ENCODE data around the gene PRM1. TPM values are rescaled to one million over a fixed set of nuclear protein-coding genes. Genes with fewer than 3 reads are reported as not detected.
A peak's percentile ranks its signal among the peaks of the same experiment; 100 is the strongest.

PRM1 gene
- total RNA-seq, 2 experiments from 2014 or later = not detected

GRCh38 chr16:11270602-11271162 is 10.4 kb downstream of the PRM1 start:
- peaks cover 5% of the 10 kb centered on the region for H3K27me3 Mint-ChIP-seq
- H3K27ac Mint-ChIP-seq = no peak overlapping the region
- no peak for ATAC-seq (ENCODE audit: low read depth)
- H3K36me3 Mint-ChIP-seq = peaks cover 3% of the 10 kb centered on the region
- no peak for DNase-seq
- H3K4me3 Mint-ChIP-seq = no peak overlapping the region
- H3K9me3 Mint-ChIP-seq = peaks cover 3% of the 10 kb centered on the region
- POLR2A ChIA-PET = interaction anchor here (1.0 to 1.4 kb wide), 2 partner anchors 21 to 90 kb away, joined by 3 to 4 read pairs; no protein-coding TSS in a partner anchor
- H3K4me1 Mint-ChIP-seq = peaks cover under 1% of the 10 kb centered on the region

- Mint-ChIP-seq H3K4me1 (peaks cover 16% of the 10 kb centered on the region), H3K4me3 (no peak within 1 kb of the TSS), H3K27me3 (no peaks in the 10 kb centered on the region), H3K27ac (no peak within 1 kb of the TSS), H3K36me3 (peaks cover 3% of the 10 kb centered on the region), H3K9me3 (peaks cover 3% of the 10 kb centered on the region)
- POLR2A ChIA-PET = interaction anchor here (0.7 to 0.9 kb wide), 2 partner anchors 13 to 77 kb away, joined by 3 to 4 read pairs; partner anchors contain the start of gene SOCS1
- ATAC-seq (ENCODE audit: low read depth) (no peak), DNase-seq (no peak)
These were observed 12.2 kb downstream of the PRM1 start, which contains the start of gene TNP2 for GRCh38 chr16:11268921-11269375. TNP2 (minus strand) TSS chr16:11269325; CDS start chr16:11269262, 63 bp downstream.

GRCh38 chr16:11265124-11265523 is 16.0 kb downstream of the PRM1 start:
- Mint-ChIP-seq H3K27me3 (no peaks in the 10 kb centered on the region), H3K9me3 (peaks cover 3% of the 10 kb centered on the region), H3K4me3 (no peak overlapping the region), H3K36me3 (peaks cover 3% of the 10 kb centered on the region), H3K4me1 (peaks cover 32% of the 10 kb centered on the region), H3K27ac (peak overlapping the region; percentile 94)
- POLR2A ChIA-PET = interaction anchor here (0.9 to 3.6 kb wide), 3 partner anchors 11 to 32 kb away, joined by 3 to 23 read pairs (median 4); partner anchors contain the start of gene SOCS1
- ATAC-seq (ENCODE audit: low read depth) (no peak), DNase-seq (no peak)

GRCh38 chr16:11264155-11264832 is 16.8 kb downstream of the PRM1 start:
- DNase-seq (no peak), ATAC-seq (ENCODE audit: low read depth) (peak; percentile 48)
- Mint-ChIP-seq H3K27ac (peak overlapping the region; percentile 94), H3K4me1 (peaks cover 39% of the 10 kb centered on the region), H3K4me3 (peak overlapping the region; percentile 76), H3K27me3 (no peaks in the 10 kb centered on the region), H3K9me3 (peaks cover 3% of the 10 kb centered on the region), H3K36me3 (peaks cover 3% of the 10 kb centered on the region)
- POLR2A ChIA-PET = interaction anchor here (1.0 to 3.6 kb wide), 5 partner anchors 10 to 84 kb away, joined by 4 to 23 read pairs (median 5); partner anchors contain the start of gene SOCS1

- H3K4me1 Mint-ChIP-seq = peaks cover 45% of the 10 kb centered on the region
- peaks cover 3% of the 10 kb centered on the region for H3K36me3 Mint-ChIP-seq
- peak; percentile 87 for ATAC-seq (ENCODE audit: low read depth)
- H3K27me3 Mint-ChIP-seq = no peaks in the 10 kb centered on the region
- H3K4me3 Mint-ChIP-seq = peak overlapping the region; percentile 76
- peak; percentile 45 for DNase-seq
- peaks cover 3% of the 10 kb centered on the region for H3K9me3 Mint-ChIP-seq
- POLR2A ChIA-PET = interaction anchor here (0.7 to 3.6 kb wide), 8 partner anchors 9 to 94 kb away, joined by 3 to 23 read pairs (median 4); partner anchors contain the start of genes PRM3 and SOCS1
- peak overlapping the region; percentile 94 for H3K27ac Mint-ChIP-seq
These were observed 17.4 kb downstream of the PRM1 start for GRCh38 chr16:11263737-11264136.

GRCh38 chr16:11262915-11263314 is 18.2 kb downstream of the PRM1 start:
- no peaks in the 10 kb centered on the region for H3K36me3 Mint-ChIP-seq
- POLR2A ChIA-PET = interaction anchor here (0.7 to 3.6 kb wide), 8 partner anchors 8 to 95 kb away, joined by 3 to 23 read pairs (median 4); partner anchors contain the start of genes PRM3 and SOCS1
- peak overlapping the region; percentile 76 for H3K4me3 Mint-ChIP-seq
- H3K27me3 Mint-ChIP-seq = no peaks in the 10 kb centered on the region
- no peak for ATAC-seq (ENCODE audit: low read depth)
- H3K9me3 Mint-ChIP-seq = no peaks in the 10 kb centered on the region
- H3K27ac Mint-ChIP-seq = peak overlapping the region; percentile 94
- H3K4me1 Mint-ChIP-seq = peaks cover 52% of the 10 kb centered on the region
- no peak for DNase-seq

- ATAC-seq (ENCODE audit: low read depth) (no peak), DNase-seq (no peak)
- Mint-ChIP-seq H3K36me3 (peaks cover 2% of the 10 kb centered on the region), H3K4me1 (peaks cover 60% of the 10 kb centered on the region), H3K9me3 (no peaks in the 10 kb centered on the region), H3K4me3 (no peak overlapping the region), H3K27ac (peak overlapping the region; percentile 69), H3K27me3 (no peaks in the 10 kb centered on the region)
- POLR2A ChIA-PET = interaction anchor here (0.6 to 1.7 kb wide), 3 partner anchors 23 to 94 kb away, joined by 3 to 7 read pairs (median 3); no protein-coding TSS in a partner anchor
These were observed 20.5 kb downstream of the PRM1 start for GRCh38 chr16:11260596-11260966.

- peak overlapping the region; percentile 85 for H3K27ac Mint-ChIP-seq
- no peaks in the 10 kb centered on the region for H3K27me3 Mint-ChIP-seq
- peaks cover 55% of the 10 kb centered on the region for H3K4me1 Mint-ChIP-seq
- peaks cover 4% of the 10 kb centered on the region for H3K36me3 Mint-ChIP-seq
- DNase-seq (no peak), ATAC-seq (ENCODE audit: low read depth) (no peak)
- POLR2A ChIA-PET = interaction anchor here (0.6 to 10.3 kb wide), 7 partner anchors 22 to 94 kb away, joined by 3 to 223 read pairs (median 68); no protein-coding TSS in a partner anchor
- no peaks in the 10 kb centered on the region for H3K9me3 Mint-ChIP-seq
- peak overlapping the region; percentile 65 for H3K4me3 Mint-ChIP-seq
These were observed 21.2 kb downstream of the PRM1 start for GRCh38 chr16:11259655-11260595.

GRCh38 chr16:11258553-11259492 is 22.3 kb downstream of the PRM1 start:
- peaks cover 12% of the 10 kb centered on the region for H3K36me3 Mint-ChIP-seq
- ATAC-seq (ENCODE audit: low read depth) (peak; percentile 23), DNase-seq (peak; percentile 67)
- H3K4me3 Mint-ChIP-seq = peak overlapping the region; percentile 65
- POLR2A ChIA-PET = interaction anchor here (0.6 to 10.3 kb wide), 14 partner anchors 13 to 586 kb away, joined by 3 to 223 read pairs (median 7); partner anchors contain the start of gene RMI2
- peaks cover 44% of the 10 kb centered on the region for H3K4me1 Mint-ChIP-seq
- no peaks in the 10 kb centered on the region for H3K9me3 Mint-ChIP-seq
- no peaks in the 10 kb centered on the region for H3K27me3 Mint-ChIP-seq
- H3K27ac Mint-ChIP-seq = peak overlapping the region; percentile 85

- Mint-ChIP-seq H3K27me3 (no peaks in the 10 kb centered on the region), H3K4me1 (peaks cover 37% of the 10 kb centered on the region), H3K36me3 (peaks cover 25% of the 10 kb centered on the region), H3K4me3 (peak overlapping the region; percentile 98), H3K27ac (peak overlapping the region; percentile 94), H3K9me3 (no peaks in the 10 kb centered on the region)
- POLR2A ChIA-PET = interaction anchor here (0.6 to 10.3 kb wide), 16 partner anchors 19 to 365 kb away, joined by 3 to 223 read pairs (median 30); partner anchors contain the start of gene RMI2
- ATAC-seq (ENCODE audit: low read depth) = no peak
- peak; percentile 66 for DNase-seq
These were observed 23.8 kb downstream of the PRM1 start for GRCh38 chr16:11257131-11257938.

GRCh38 chr16:11256661-11257130 is 24.4 kb downstream of the PRM1 start:
- Mint-ChIP-seq H3K27ac (peak overlapping the region; percentile 94), H3K36me3 (peaks cover 31% of the 10 kb centered on the region), H3K9me3 (no peaks in the 10 kb centered on the region), H3K4me3 (peak overlapping the region; percentile 98), H3K27me3 (no peaks in the 10 kb centered on the region), H3K4me1 (peaks cover 43% of the 10 kb centered on the region)
- ATAC-seq (ENCODE audit: low read depth) (no peak), DNase-seq (no peak)
- POLR2A ChIA-PET = interaction anchor here (0.5 to 11.8 kb wide), 53 partner anchors 7 to 363 kb away, joined by 3 to 227 read pairs (median 9); partner anchors contain the start of genes CLEC16A, DEXI and RMI2

Data from activated naive CD8-positive, alpha-beta T cell treated with anti-CD3 and anti-CD28 coated beads, Interleukin-2, amount 10 ng/mL, durations not matched to agents 7 days and 5 days (primary cell).